ENCODE measurements around the gene PTGES3.

- TF ChIP-seq CTCF (IDR thresholded peaks at IDR 0.05; ENCODE audit: poor library complexity, severe bottlenecking) (no peak), EZH2 (IDR thresholded peaks at IDR 0.05; ENCODE audit: borderline replicate concordance, insufficient read depth, low read length, poor library complexity, severe bottlenecking) (no peak), RAD21 (conservative IDR thresholded peaks at IDR 0.05) (no peak)
These were observed 71.2 kb downstream of the PTGES3 start for GRCh38 chr12:56616925-56617324.
